ENCODE data around the gene BRD9. TPM values are rescaled to one million over a fixed set of nuclear protein-coding genes. Genes with fewer than 3 reads are reported as not detected.
"Not testable (repeated sequence)": the region's sequence is repeated elsewhere in the genome, so short reads cannot be mapped to it uniquely, and the experiment has no call there.

Gene BRD9
- total RNA-seq, 6 donors from 2014 or later: 37.5 to 160 (median 42.3) TPM

DNA sequence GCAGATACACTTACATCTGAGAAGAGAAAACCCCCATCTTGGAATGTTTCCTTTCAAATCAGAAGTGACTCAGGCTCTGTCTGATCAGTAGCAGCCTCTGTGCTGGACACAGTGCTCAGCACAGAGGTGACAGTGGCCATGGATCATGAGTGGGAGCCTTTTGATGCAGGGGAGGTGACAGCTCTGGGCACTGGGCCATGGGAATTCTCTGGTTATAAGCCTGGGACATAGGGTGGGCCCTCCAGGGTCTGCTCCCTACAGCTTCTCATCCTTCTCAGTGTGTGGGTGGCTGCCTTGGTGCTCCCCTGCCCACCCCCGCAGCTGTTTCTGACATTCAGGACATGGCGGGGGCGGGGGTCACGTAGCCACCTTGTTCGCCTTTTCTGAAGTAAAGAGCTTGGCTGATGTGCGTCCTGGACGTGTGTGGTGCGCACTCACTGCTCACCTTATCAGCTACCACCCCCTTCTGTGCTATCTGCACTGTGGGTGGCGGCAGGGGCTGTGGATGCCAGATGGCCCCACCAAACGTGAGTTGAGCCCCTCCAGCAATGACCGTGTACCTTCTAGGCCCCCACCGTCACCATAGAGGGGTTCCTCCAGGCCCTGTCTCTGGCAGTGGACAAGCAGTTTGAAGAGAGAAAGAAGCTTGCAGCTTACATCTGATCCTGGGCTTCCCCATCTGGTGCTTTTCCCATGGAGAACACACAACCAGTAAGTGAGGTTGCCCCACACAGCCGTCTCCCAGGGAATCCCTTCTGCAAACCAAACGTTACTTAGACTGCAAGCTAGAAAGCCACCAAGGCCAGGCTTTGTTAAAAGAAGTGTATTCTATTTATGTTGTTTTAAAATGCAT lies 24.1 kb upstream of the BRD9 start:
- Histone ChIP-seq H3K27me3 (no peaks in the 10 kb centered on the region), H3K4me1 (no peaks in the 10 kb centered on the region), H3K36me3 (no peaks in the 10 kb centered on the region), H3K4me3 (no peak overlapping the region), H3K9me3 (no peaks in the 10 kb centered on the region), H3K27ac (no peak overlapping the region)
- DNase-seq (peak in 1 of 2 donors; percentile 38), ATAC-seq (ENCODE audit: low FRiP score in 2 of 2) (peak; percentile 11 to 18)
- WGBS, 2 donors: 84 to 93% methylated on average over 9 to 14 of the region's 14 CpGs
- TF ChIP-seq EP300 (IDR thresholded peaks at IDR 0.05) (no peak), POLR2A (IDR thresholded peaks at IDR 0.05) (no peak), POLR2AphosphoS5 (IDR thresholded peaks at IDR 0.05) (no peak)
- TF ChIP-seq, protein P1, sequence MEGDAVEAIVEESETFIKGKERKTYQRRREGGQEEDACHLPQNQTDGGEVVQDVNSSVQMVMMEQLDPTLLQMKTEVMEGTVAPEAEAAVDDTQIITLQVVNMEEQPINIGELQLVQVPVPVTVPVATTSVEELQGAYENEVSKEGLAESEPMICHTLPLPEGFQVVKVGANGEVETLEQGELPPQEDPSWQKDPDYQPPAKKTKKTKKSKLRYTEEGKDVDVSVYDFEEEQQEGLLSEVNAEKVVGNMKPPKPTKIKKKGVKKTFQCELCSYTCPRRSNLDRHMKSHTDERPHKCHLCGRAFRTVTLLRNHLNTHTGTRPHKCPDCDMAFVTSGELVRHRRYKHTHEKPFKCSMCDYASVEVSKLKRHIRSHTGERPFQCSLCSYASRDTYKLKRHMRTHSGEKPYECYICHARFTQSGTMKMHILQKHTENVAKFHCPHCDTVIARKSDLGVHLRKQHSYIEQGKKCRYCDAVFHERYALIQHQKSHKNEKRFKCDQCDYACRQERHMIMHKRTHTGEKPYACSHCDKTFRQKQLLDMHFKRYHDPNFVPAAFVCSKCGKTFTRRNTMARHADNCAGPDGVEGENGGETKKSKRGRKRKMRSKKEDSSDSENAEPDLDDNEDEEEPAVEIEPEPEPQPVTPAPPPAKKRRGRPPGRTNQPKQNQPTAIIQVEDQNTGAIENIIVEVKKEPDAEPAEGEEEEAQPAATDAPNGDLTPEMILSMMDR (IDR thresholded peaks at IDR 0.05): no peak

GRCh38 chr5:915946-916345 lies 23.3 kb upstream of the BRD9 start:
- no peak overlapping the region for H3K4me3 ChIP-seq
- peak in 1 of 2 donors; percentile 27 for ATAC-seq (ENCODE audit: low FRiP score in 2 of 2)
- H3K9me3 ChIP-seq: no peaks in the 10 kb centered on the region
- 91 to 99% methylated on average over 10 to 12 of the region's 12 CpGs for WGBS, 2 donors
- H3K27ac ChIP-seq: no peak overlapping the region
- TF ChIP-seq EP300 (IDR thresholded peaks at IDR 0.05): no peak
- TF ChIP-seq, protein P1 (IDR thresholded peaks at IDR 0.05): no peak
- TF ChIP-seq POLR2AphosphoS5 (IDR thresholded peaks at IDR 0.05): no peak
- TF ChIP-seq POLR2A (IDR thresholded peaks at IDR 0.05): no peak
- peak in 1 of 2 donors; percentile 32 for DNase-seq
- H3K27me3 ChIP-seq: no peaks in the 10 kb centered on the region
- H3K4me1 ChIP-seq: no peaks in the 10 kb centered on the region
- H3K36me3 ChIP-seq: no peaks in the 10 kb centered on the region

GRCh38 chr5:915346-915745 lies 22.7 kb upstream of the BRD9 start:
- 90 to 95% methylated on average over 9 to 12 of the region's 12 CpGs for WGBS, 2 donors
- not testable (repeated sequence) for H3K27ac ChIP-seq; ATAC-seq (ENCODE audit: low FRiP score in 2 of 2); H3K27me3 ChIP-seq; H3K9me3 ChIP-seq; H3K4me3 ChIP-seq; H3K36me3 ChIP-seq; H3K4me1 ChIP-seq
- peak in 1 of 2 donors; percentile 53 for DNase-seq

DNA sequence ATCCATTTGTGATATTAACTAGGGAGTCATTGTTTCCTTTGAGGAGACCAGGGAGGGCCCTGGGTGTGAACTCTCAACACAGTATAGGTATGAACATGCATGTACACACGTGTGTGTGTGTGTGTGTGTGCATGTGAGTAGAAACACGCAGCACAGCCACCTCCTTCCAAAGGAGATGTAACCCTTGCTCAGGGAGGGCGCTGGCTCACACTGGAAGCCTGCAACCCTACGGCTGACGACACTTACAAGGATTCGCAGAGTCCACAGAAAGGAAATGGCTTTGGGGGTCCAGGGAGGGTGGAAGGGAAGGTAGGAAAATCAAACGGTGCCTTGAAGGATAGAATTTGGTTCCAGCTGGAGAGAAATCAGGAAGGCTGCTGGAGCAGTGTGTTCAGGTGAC lies 22.0 kb upstream of the BRD9 start:
- Histone ChIP-seq H3K9me3 (no peaks in the 10 kb centered on the region), H3K27me3 (no peaks in the 10 kb centered on the region)
- WGBS, 2 donors: 84 to 91% methylated on average over 7 of the region's 7 CpGs

DNA sequence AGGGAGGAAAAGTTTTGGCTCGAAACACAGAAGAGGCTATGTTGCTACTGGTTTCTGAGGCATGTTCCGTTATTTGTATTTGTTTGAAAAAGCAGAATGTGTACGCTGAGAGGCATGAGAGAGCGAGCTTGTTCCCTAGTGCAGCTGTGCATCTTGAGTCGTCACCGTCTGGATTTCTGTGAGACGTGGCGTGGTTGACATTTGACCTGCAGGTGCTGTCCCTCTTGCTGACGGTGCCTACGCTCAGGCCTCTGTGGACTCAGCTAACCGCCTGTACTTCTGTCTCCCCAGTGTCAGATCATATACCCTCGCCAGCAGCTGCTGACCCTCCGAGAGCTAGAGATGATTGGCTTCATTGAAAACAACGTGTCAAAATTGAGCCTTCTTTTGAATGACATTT lies 21.6 kb upstream of the BRD9 start:
- ATAC-seq (ENCODE audit: low FRiP score in 2 of 2) (no peak), DNase-seq (no peak)
- Histone ChIP-seq H3K4me3 (no peak overlapping the region), H3K36me3 (no peaks in the 10 kb centered on the region), H3K27me3 (no peaks in the 10 kb centered on the region), H3K4me1 (no peaks in the 10 kb centered on the region), H3K9me3 (no peaks in the 10 kb centered on the region), H3K27ac (no peak overlapping the region)
- 89 to 93% methylated on average over 14 of the region's 14 CpGs for WGBS, 2 donors
- TF ChIP-seq POLR2AphosphoS5 (IDR thresholded peaks at IDR 0.05) (peak in 1 of 2 donors; percentile 39), EP300 (IDR thresholded peaks at IDR 0.05) (no peak)

More for the DNA sequence above, 22.0 kb upstream of the BRD9 start:
- Histone ChIP-seq H3K36me3 (no peaks in the 10 kb centered on the region), H3K4me1 (no peaks in the 10 kb centered on the region), H3K27ac (no peak overlapping the region), H3K4me3 (no peak overlapping the region)
- ATAC-seq (ENCODE audit: low FRiP score in 2 of 2): no peak
- DNase-seq: no peak
- no peak for TF ChIP-seq EP300 (IDR thresholded peaks at IDR 0.05)
- no peak for TF ChIP-seq POLR2AphosphoS5 (IDR thresholded peaks at IDR 0.05)
- TF ChIP-seq, protein P1 (IDR thresholded peaks at IDR 0.05): no peak
- no peak for TF ChIP-seq POLR2A (IDR thresholded peaks at IDR 0.05)
